ENCODE measurements around the gene ZNF593OS. TPM values are rescaled to one million over a fixed set of nuclear protein-coding genes. Genes with fewer than 3 reads are reported as not detected.

Gene ZNF593OS
- total RNA-seq, 2 experiments from 2014 or later = not detected

DNA sequence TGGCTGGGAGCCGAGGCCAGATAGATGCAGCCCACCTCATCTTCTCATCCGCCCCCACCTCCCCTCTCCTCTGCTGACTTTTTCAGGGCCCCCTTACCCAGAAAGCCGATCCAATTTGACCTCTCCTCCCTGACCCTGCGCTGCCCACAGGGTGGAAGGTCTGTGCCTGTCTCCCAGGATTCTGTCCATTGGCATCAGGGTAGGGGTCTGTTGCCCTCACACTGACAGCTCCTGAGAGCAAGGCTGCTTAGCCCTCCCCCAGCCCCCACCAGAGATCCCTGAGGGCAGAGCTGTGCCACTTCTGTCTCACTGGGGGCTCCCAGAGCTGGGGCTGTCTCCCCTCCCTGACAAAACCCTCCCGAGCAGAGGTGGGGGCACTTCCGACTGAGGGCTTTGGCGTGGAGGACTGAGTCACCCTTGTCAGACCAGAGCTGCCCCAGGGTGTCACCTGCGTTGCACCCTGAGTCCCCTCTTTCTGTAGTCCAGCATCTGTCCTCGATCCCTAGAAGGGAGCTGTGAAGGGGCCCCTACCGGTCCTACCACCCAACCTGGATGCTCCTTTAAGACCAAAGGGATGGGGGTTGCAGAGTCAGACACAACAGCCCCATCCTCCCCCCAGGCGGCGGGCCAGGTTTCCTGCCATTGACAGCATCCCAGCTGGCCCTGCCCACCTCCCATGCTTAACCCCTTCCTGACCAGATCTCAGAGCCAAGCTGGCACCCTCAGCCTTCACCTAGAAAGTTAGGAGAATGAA lies 15.2 kb downstream of the ZNF593OS start:
- Mint-ChIP-seq H3K4me1 (ENCODE audit: low read depth) (no peaks in the 10 kb centered on the region), H3K9me3 (no peaks in the 10 kb centered on the region), H3K4me3 (no peak overlapping the region), H3K27ac (no peak overlapping the region), H3K36me3 (no peaks in the 10 kb centered on the region), H3K27me3 (peaks cover 22% of the 10 kb centered on the region)
- ChIA-PET POLR2A (no interaction called here), CTCF (interaction anchor here (0.8 to 3.8 kb wide), 5 partner anchors 11 to 120 kb away, joined by 3 to 20 read pairs (median 3); partner anchors contain the start of gene ZNF593)
- intact Hi-C loops (cut with micrococcal nuclease) = no loop called here
- no peak for DNase-seq

GRCh38 chr1:26155370-26156284 lies 16.0 kb downstream of the ZNF593OS start:
- H3K4me3 Mint-ChIP-seq = no peak overlapping the region
- H3K27ac Mint-ChIP-seq = no peak overlapping the region
- no peaks in the 10 kb centered on the region for H3K36me3 Mint-ChIP-seq
- H3K27me3 Mint-ChIP-seq = peaks cover 19% of the 10 kb centered on the region
- intact Hi-C loops (cut with micrococcal nuclease) = no loop called here
- DNase-seq = no peak
- H3K9me3 Mint-ChIP-seq = no peaks in the 10 kb centered on the region
- CTCF ChIA-PET = interaction anchor here (1.0 to 3.8 kb wide), 3 partner anchors 10 to 53 kb away, joined by 3 to 20 read pairs (median 3); partner anchors contain the start of gene ZNF593
- POLR2A ChIA-PET = interaction anchor here (0.6 kb wide), 1 partner anchor 1752 kb away, joined by 3 read pairs; no protein-coding TSS in a partner anchor
- H3K4me1 Mint-ChIP-seq (ENCODE audit: low read depth) = no peaks in the 10 kb centered on the region

DNA sequence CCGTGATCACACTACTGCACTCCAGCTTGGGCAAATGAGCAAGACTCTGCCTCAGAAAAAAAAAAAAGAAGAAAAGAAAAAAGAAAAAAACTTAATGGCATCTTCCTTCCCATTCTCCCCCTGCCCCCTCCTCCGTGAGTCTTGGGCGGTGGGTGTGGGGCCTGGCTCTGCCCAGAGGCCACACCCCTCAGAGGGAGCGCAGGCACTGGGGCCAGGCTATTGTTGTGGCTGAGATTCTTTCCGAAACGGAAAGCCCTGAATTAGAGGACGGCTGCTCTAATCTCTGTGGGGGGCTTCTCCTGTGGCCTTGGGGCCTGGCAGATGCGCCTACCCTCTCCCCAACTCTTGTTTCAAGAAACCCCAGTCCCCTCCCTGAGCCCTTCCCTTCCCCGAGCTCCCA lies 16.9 kb downstream of the ZNF593OS start:
- no peaks in the 10 kb centered on the region for H3K9me3 Mint-ChIP-seq
- peaks cover 19% of the 10 kb centered on the region for H3K27me3 Mint-ChIP-seq
- ChIA-PET CTCF (interaction anchor here (0.6 to 1.0 kb wide), 2 partner anchors 15 to 751 kb away, joined by 3 to 5 read pairs; partner anchors contain the start of gene ZNF593), POLR2A (interaction anchor here (0.6 kb wide), 1 partner anchor 1753 kb away, joined by 3 read pairs; no protein-coding TSS in a partner anchor)
- intact Hi-C loops (cut with micrococcal nuclease) = no loop called here
- H3K4me1 Mint-ChIP-seq (ENCODE audit: low read depth) = no peaks in the 10 kb centered on the region
- no peaks in the 10 kb centered on the region for H3K36me3 Mint-ChIP-seq
- no peak overlapping the region for H3K27ac Mint-ChIP-seq
- DNase-seq = no peak
- no peak overlapping the region for H3K4me3 Mint-ChIP-seq

GRCh38 chr1:26153966-26154532 lies 17.6 kb downstream of the ZNF593OS start:
- H3K9me3 Mint-ChIP-seq = no peaks in the 10 kb centered on the region
- no peaks in the 10 kb centered on the region for H3K36me3 Mint-ChIP-seq
- intact Hi-C loops (cut with micrococcal nuclease) = no loop called here
- no peak for DNase-seq
- peaks cover 12% of the 10 kb centered on the region for H3K27me3 Mint-ChIP-seq
- ChIA-PET POLR2A (no interaction called here), CTCF (interaction anchor here (0.6 kb wide), 1 partner anchor 750 kb away, joined by 5 read pairs; no protein-coding TSS in a partner anchor)
- H3K4me1 Mint-ChIP-seq (ENCODE audit: low read depth) = no peaks in the 10 kb centered on the region
- H3K27ac Mint-ChIP-seq = no peak overlapping the region
- no peak overlapping the region for H3K4me3 Mint-ChIP-seq

- no peak for DNase-seq
Measured at GRCh38 chr1:26148887-26149286, 22.7 kb downstream of the ZNF593OS start.

DNA sequence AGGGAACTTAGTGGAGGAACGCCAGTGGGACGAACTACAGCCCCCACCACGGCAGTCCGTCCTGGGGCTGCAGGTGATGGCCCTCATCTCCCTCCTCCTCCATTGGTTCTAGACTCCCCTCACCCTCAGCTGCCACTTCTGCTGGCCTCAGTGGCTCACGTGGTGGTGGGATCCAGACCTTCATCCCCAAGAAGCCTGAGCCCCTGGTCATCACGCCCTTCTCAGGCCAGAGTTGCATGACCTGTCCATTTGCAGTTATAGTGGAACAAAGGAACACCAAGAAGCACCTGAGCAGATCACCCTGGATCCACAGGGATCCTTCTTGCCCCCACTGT lies 25.7 kb downstream of the ZNF593OS start:
- CTCF ChIA-PET = interaction anchor here (0.9 to 8.1 kb wide), 22 partner anchors 11 to 271 kb away, joined by 3 to 204 read pairs (median 13); partner anchors contain the start of genes CEP85, CNKSR1, FAM110D and PDIK1L
- POLR2A ChIA-PET = no interaction called here
- Mint-ChIP-seq H3K4me1 (ENCODE audit: low read depth) (peaks cover 4% of the 10 kb centered on the region), H3K9me3 (no peaks in the 10 kb centered on the region), H3K27ac (no peak overlapping the region), H3K4me3 (no peak overlapping the region), H3K36me3 (no peaks in the 10 kb centered on the region), H3K27me3 (no peaks in the 10 kb centered on the region)
- no peak for DNase-seq
- intact Hi-C loops (cut with micrococcal nuclease) = loop anchor here (1.0 to 2.0 kb wide), 3 partner anchors 19 to 110 kb away; no protein-coding TSS in a partner anchor

More at GRCh38 chr1:26148887-26149286, 22.7 kb downstream of the ZNF593OS start:
- Mint-ChIP-seq H3K9me3 (no peaks in the 10 kb centered on the region), H3K27me3 (no peaks in the 10 kb centered on the region), H3K4me1 (ENCODE audit: low read depth) (peaks cover 4% of the 10 kb centered on the region), H3K4me3 (no peak overlapping the region), H3K27ac (no peak overlapping the region), H3K36me3 (no peaks in the 10 kb centered on the region)
- intact Hi-C loops (cut with micrococcal nuclease) = no loop called here
- ChIA-PET CTCF (interaction anchor here (0.6 to 8.1 kb wide), 2 partner anchors 47 to 86 kb away, joined by 3 to 204 read pairs; partner anchors contain the start of gene CEP85), POLR2A (no interaction called here)

GRCh38 chr1:26145041-26145959 lies 26.3 kb downstream of the ZNF593OS start:
- H3K4me3 Mint-ChIP-seq = no peak overlapping the region
- DNase-seq = peak; percentile 83
- no peaks in the 10 kb centered on the region for H3K27me3 Mint-ChIP-seq
- ChIA-PET POLR2A (interaction anchor here (0.7 to 1.1 kb wide), 4 partner anchors 36 to 114 kb away, joined by 3 to 7 read pairs (median 3); no protein-coding TSS in a partner anchor), CTCF (interaction anchor here (0.7 to 8.1 kb wide), 41 partner anchors 12 to 984 kb away, joined by 3 to 204 read pairs (median 5); partner anchors contain the start of genes CD52, CEP85, CNKSR1 and FAM110D)
- intact Hi-C loops (cut with micrococcal nuclease) = loop anchor here (1.0 to 2.0 kb wide), 3 partner anchors 18 to 109 kb away; no protein-coding TSS in a partner anchor
- peaks cover 4% of the 10 kb centered on the region for H3K4me1 Mint-ChIP-seq (ENCODE audit: low read depth)
- H3K36me3 Mint-ChIP-seq = no peaks in the 10 kb centered on the region
- no peaks in the 10 kb centered on the region for H3K9me3 Mint-ChIP-seq
- no peak overlapping the region for H3K27ac Mint-ChIP-seq

DNA sequence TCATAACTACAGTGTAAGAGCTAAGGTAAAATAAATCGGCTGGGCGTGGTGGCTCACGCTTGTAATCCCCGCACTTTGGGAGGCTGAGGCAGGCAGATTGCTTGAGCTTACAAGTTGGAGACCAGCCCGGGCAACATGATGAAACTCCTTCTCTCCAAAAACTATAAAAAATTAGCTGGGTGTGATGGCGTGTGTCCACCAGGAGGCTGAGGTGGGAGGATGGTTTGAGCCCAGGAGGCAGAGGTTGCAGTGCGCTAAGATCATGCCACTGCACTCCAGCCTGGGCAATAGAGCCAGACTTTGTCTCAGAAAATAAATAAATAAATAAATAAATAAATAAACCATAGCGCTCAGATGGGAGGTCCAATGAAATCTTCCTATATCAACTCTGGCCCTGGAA lies 29.5 kb downstream of the ZNF593OS start:
- ChIA-PET CTCF (interaction anchor here (0.5 to 8.1 kb wide), 12 partner anchors 9 to 282 kb away, joined by 3 to 204 read pairs (median 4); partner anchors contain the start of gene ZNF593), POLR2A (no interaction called here)
- Mint-ChIP-seq H3K36me3 (no peaks in the 10 kb centered on the region), H3K27me3 (no peaks in the 10 kb centered on the region), H3K4me1 (ENCODE audit: low read depth) (peaks cover 11% of the 10 kb centered on the region), H3K27ac (no peak overlapping the region), H3K4me3 (no peak overlapping the region), H3K9me3 (no peaks in the 10 kb centered on the region)
- intact Hi-C loops (cut with micrococcal nuclease) = no loop called here
- no peak for DNase-seq

- Mint-ChIP-seq H3K9me3 (no peaks in the 10 kb centered on the region), H3K4me1 (ENCODE audit: low read depth) (peaks cover 7% of the 10 kb centered on the region), H3K27me3 (no peaks in the 10 kb centered on the region), H3K4me3 (no peak overlapping the region), H3K27ac (no peak overlapping the region), H3K36me3 (no peaks in the 10 kb centered on the region)
- CTCF ChIA-PET = interaction anchor here (0.6 to 1.6 kb wide), 4 partner anchors 16 to 182 kb away, joined by 3 to 6 read pairs (median 5); no protein-coding TSS in a partner anchor
- intact Hi-C loops (cut with micrococcal nuclease) = no loop called here
- DNase-seq = no peak
- POLR2A ChIA-PET = interaction anchor here (0.5 kb wide), 1 partner anchor 168 kb away, joined by 3 read pairs; no protein-coding TSS in a partner anchor
Measured at GRCh38 chr1:26138974-26139558, 32.6 kb downstream of the ZNF593OS start.

DNA sequence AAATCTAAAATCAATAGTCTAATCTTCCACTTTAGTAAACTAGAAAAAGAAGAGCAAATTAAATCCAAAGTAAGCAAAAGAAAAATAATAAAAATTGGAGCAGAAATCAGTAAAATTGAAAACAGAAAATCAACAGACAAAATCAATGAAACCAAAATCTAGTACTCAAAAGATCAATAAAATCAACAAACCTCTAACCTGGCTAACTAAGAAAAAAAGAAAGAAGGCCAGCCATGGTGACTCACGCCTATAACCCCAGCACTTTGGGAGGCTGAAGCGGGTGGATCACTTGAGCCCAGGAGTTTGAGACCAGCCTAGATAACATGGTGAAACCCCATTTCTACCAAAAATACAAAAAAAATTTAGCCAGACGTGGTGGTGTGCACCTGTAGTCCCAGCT lies 37.2 kb downstream of the ZNF593OS start:
- no peak for DNase-seq
- Mint-ChIP-seq H3K27me3 (no peaks in the 10 kb centered on the region), H3K9me3 (no peaks in the 10 kb centered on the region), H3K4me1 (ENCODE audit: low read depth) (peaks cover 7% of the 10 kb centered on the region), H3K4me3 (no peak overlapping the region), H3K27ac (no peak overlapping the region), H3K36me3 (no peaks in the 10 kb centered on the region)
- POLR2A ChIA-PET = no interaction called here
- intact Hi-C loops (cut with micrococcal nuclease) = no loop called here
- CTCF ChIA-PET = no interaction called here
